IMR-90 (cell line): ENCODE results near the gene COA1. TPM values are rescaled to one million over a fixed set of nuclear protein-coding genes. Genes with fewer than 3 reads are reported as not detected.

Experiments
- ATAC-seq: fragments of 200-7000 bp; cut with Tn5 transposase; 2 replicates; pipeline ENCODE4 v1.9.1; 2020; ENCODE audit warnings: low read depth, mild to moderate bottlenecking, moderate library complexity
- BruUV-seq: library from RNA; stranded (reverse); fragments of 400-500 nt; replicated peaks from 2 replicates; lab custom pipeline; 2021; lab: Mats Ljungman, UMichigan
- CTCF ChIA-PET: fragments of 300-600 bp; formaldehyde crosslinking; extraction: SDS; loops from one replicate; lab custom pipeline; 2021; ENCODE audit warnings: antibody characterized with exemption; lab: Yijun Ruan, JAX
- POLR2A ChIA-PET: fragments of 300-600 bp; sonication (Branson Sonifier 250); formaldehyde crosslinking; loops from one replicate; lab custom pipeline; 2022; ENCODE audit warnings: antibody characterized with exemption; ENCODE audit not compliant: unreplicated experiment; lab: Charles Lee
- DNase-seq: peaks from one replicate; pipeline ENCODE4 v3.0.0; 2013
- H2AFZ ChIP-seq: replicated peaks from 2 replicates; pipeline ENCODE3; 2013; ENCODE audit warnings: low read length, mild to moderate bottlenecking; ENCODE audit not compliant: poor library complexity
- H2AK5ac ChIP-seq: 2 replicates; pipeline ENCODE4 v1.6.1; 2013; ENCODE audit warnings: low read depth, low read length, inconsistent platforms
- H2AK9ac ChIP-seq: replicated peaks from 2 replicates; pipeline ENCODE3; 2013; ENCODE audit warnings: mild to moderate bottlenecking, low read depth, low read length, moderate library complexity; ENCODE audit not compliant: poor library complexity
- H2BK120ac ChIP-seq: 2 replicates; pipeline ENCODE4 v1.6.1; 2013; ENCODE audit warnings: low read depth, low read length, inconsistent platforms
- H2BK15ac ChIP-seq: 3 replicates; pipeline ENCODE4 v1.6.1; 2013; ENCODE audit warnings: low read depth, low read length, inconsistent platforms
- H2BK20ac ChIP-seq: 2 replicates; pipeline ENCODE4 v1.6.1; 2013; ENCODE audit warnings: low read depth, mild to moderate bottlenecking, inconsistent platforms, low read length, moderate library complexity
- H2BK5ac ChIP-seq: 2 replicates; pipeline ENCODE4 v1.6.1; 2013; ENCODE audit warnings: mild to moderate bottlenecking, low read depth, low read length, inconsistent platforms; ENCODE audit not compliant: poor library complexity, severe bottlenecking
- H3K14ac ChIP-seq: replicated peaks from 2 replicates; pipeline ENCODE4 v1.6.1; 2013; ENCODE audit warnings: low read depth, low read length, inconsistent platforms
- H3K18ac ChIP-seq: 2 replicates; pipeline ENCODE4 v1.6.1; 2013; ENCODE audit warnings: low read depth, low read length, control low read depth
- H3K23ac ChIP-seq: 2 replicates; pipeline ENCODE4 v1.6.1; 2013; ENCODE audit warnings: low read depth, low read length, inconsistent platforms
- H3K27ac ChIP-seq: 2 replicates; pipeline ENCODE4 v1.5.1; 2013; ENCODE audit warnings: mild to moderate bottlenecking, control low read depth, low read length; ENCODE audit not compliant: insufficient read depth
- H3K27me3 ChIP-seq: 2 replicates; pipeline ENCODE4 v1.6.1; 2013; ENCODE audit warnings: low read length; ENCODE audit not compliant: control insufficient read depth, insufficient read depth
- H3K36me3 ChIP-seq: 2 replicates; pipeline ENCODE4 v1.6.1; 2013; ENCODE audit warnings: low read length, mixed read lengths; ENCODE audit not compliant: control insufficient read depth, insufficient read depth
- H3K4ac ChIP-seq: 2 replicates; pipeline ENCODE4 v1.6.1; 2013; ENCODE audit warnings: low read depth, low read length, inconsistent platforms
- H3K4me1 ChIP-seq: 2 replicates; pipeline ENCODE4 v1.6.1; 2013; ENCODE audit warnings: low read length, mixed read lengths; ENCODE audit not compliant: control insufficient read depth, insufficient read depth
- H3K4me2 ChIP-seq: 2 replicates; pipeline ENCODE4 v1.6.1; 2013; ENCODE audit warnings: low read depth, mild to moderate bottlenecking, control low read depth, low read length, moderate library complexity
- H3K4me3 ChIP-seq: 2 replicates; pipeline ENCODE4 v1.5.1; 2013; ENCODE audit warnings: low read depth, mild to moderate bottlenecking, control low read depth, low read length, moderate library complexity; ENCODE audit not compliant: insufficient read depth
- H3K56ac ChIP-seq: 2 replicates; pipeline ENCODE4 v1.6.1; 2013; ENCODE audit warnings: low read length, inconsistent platforms; ENCODE audit not compliant: insufficient read depth; ENCODE audit errors: extremely low read depth
- H3K79me1 ChIP-seq, 2 experiments: 2 replicates each; pipeline ENCODE4 v1.6.1; 2013; ENCODE audit warnings: low read length in 2 of 2, inconsistent platforms in 1 of 2, low read depth in 1 of 2
- H3K9ac ChIP-seq: 2 replicates; pipeline ENCODE4 v1.6.1; 2013; ENCODE audit warnings: low read depth, low read length, control low read depth
- H3K9me1 ChIP-seq: 2 replicates; pipeline ENCODE4 v1.6.1; 2013; ENCODE audit warnings: low read length, inconsistent platforms; ENCODE audit not compliant: insufficient read depth
- H3K9me3 ChIP-seq: 2 replicates; pipeline ENCODE4 v1.6.1; 2013; ENCODE audit warnings: low read length; ENCODE audit not compliant: control insufficient read depth, insufficient read depth
- H4K20me1 ChIP-seq: 2 replicates; pipeline ENCODE4 v1.6.1; 2013; ENCODE audit warnings: low read length, inconsistent platforms; ENCODE audit not compliant: insufficient read depth
- H4K5ac ChIP-seq: 2 replicates; pipeline ENCODE4 v1.6.1; 2013; ENCODE audit warnings: mild to moderate bottlenecking, low read depth, low read length, control low read depth
- H4K8ac ChIP-seq, 2 experiments: 2 replicates each; pipeline ENCODE4 v1.6.1; 2013; ENCODE audit warnings: low read depth in 2 of 2, low read length in 2 of 2, control low read depth in 1 of 2, inconsistent platforms in 1 of 2
- H4K91ac ChIP-seq: 2 replicates; pipeline ENCODE4 v1.6.1; 2013; ENCODE audit warnings: low read depth, low read length, inconsistent platforms; ENCODE audit not compliant: insufficient read depth
- BHLHE40 ChIP-seq: fragments of 150-350 bp; IDR thresholded peaks from 2 replicates; pipeline ENCODE4 v1.6.1; 2016; ENCODE audit warnings: mild to moderate bottlenecking, low read depth, low read length
- CEBPB ChIP-seq: IDR thresholded peaks from 2 replicates; pipeline ENCODE4 v1.6.1; 2012; ENCODE audit warnings: low read depth, low read length, improper control_type of control experiment
- CHD1 ChIP-seq: IDR thresholded peaks from 2 replicates; pipeline ENCODE4 v1.6.1; 2012; ENCODE audit warnings: low read depth, low read length, improper control_type of control experiment
- CTCF ChIP-seq: conservative IDR thresholded peaks from 2 replicates; pipeline ENCODE4 v1.5.1; 2012; ENCODE audit warnings: mild to moderate bottlenecking, low read depth, low read length, improper control_type of control experiment
- ELK1 ChIP-seq: fragments of 150-350 bp; IDR thresholded peaks from 2 replicates; pipeline ENCODE4 v1.6.1; 2016; ENCODE audit warnings: low read depth, mild to moderate bottlenecking, low read length, moderate library complexity, borderline replicate concordance
- FOS ChIP-seq: fragments of 150-350 bp; IDR thresholded peaks from 2 replicates; pipeline ENCODE4 v1.6.1; 2016; ENCODE audit warnings: low read depth, low read length
- MAFK ChIP-seq: IDR thresholded peaks from 2 replicates; pipeline ENCODE4 v1.6.1; 2012; ENCODE audit warnings: low read depth, low read length, improper control_type of control experiment
- MAZ ChIP-seq: IDR thresholded peaks from 2 replicates; pipeline ENCODE4 v1.6.1; 2012; ENCODE audit warnings: low read depth, mild to moderate bottlenecking, low read length, improper control_type of control experiment, moderate library complexity, borderline replicate concordance
- MXI1 ChIP-seq: IDR thresholded peaks from 2 replicates; pipeline ENCODE4 v1.6.1; 2012; ENCODE audit warnings: low read depth, mild to moderate bottlenecking, low read length, moderate library complexity, borderline replicate concordance
- NFE2L2 ChIP-seq: fragments of 150-350 bp; IDR thresholded peaks from 2 replicates; pipeline ENCODE4 v1.6.1; 2016; ENCODE audit warnings: low read depth, mild to moderate bottlenecking, low read length
- POLR2A ChIP-seq: IDR thresholded peaks from 2 replicates; pipeline ENCODE4 v1.6.1; 2012; ENCODE audit warnings: mild to moderate bottlenecking, low read depth, low read length
- RAD21 ChIP-seq: IDR thresholded peaks from 2 replicates; pipeline ENCODE4 v1.6.1; 2012; ENCODE audit warnings: low read length, improper control_type of control experiment
- RCOR1 ChIP-seq: IDR thresholded peaks from 2 replicates; pipeline ENCODE4 v1.6.1; 2012; ENCODE audit warnings: mild to moderate bottlenecking, low read length, improper control_type of control experiment; ENCODE audit not compliant: insufficient replicate concordance
- RFX5 ChIP-seq: IDR thresholded peaks from 2 replicates; pipeline ENCODE4 v1.8.0; 2012; ENCODE audit warnings: low read depth, mild to moderate bottlenecking, low read length, moderate library complexity
- SMC3 ChIP-seq: fragments of 150-350 bp; IDR thresholded peaks from 2 replicates; pipeline ENCODE4 v1.6.1; 2016; ENCODE audit warnings: low read depth, mild to moderate bottlenecking, antibody characterized with exemption, low read length, moderate library complexity
- USF2 ChIP-seq: fragments of 150-350 bp; IDR thresholded peaks from 2 replicates; pipeline ENCODE4 v1.6.1; 2017; ENCODE audit warnings: mild to moderate bottlenecking, antibody characterized with exemption, low read length, low read depth
- WGBS, 2 experiments: methylation state at CpG; one replicate each; pipeline versions ENCODE4 v1.1.5 to v1.1.7; 2013; ENCODE audit warnings: missing lambda C conversion rate in 2 of 2; ENCODE audit not compliant: insufficient read length in 1 of 2; ENCODE audit errors: extremely low coverage in 2 of 2; 5-methylcytosine and 5-hydroxymethylcytosine counted together
- dilution Hi-C: fragments of 300-500 bp; cut with HindIII; formaldehyde crosslinking; loops from one replicate; pipeline ENCODE4 v1.14.3; 2018; ENCODE audit warnings: low sequenced_read_pairs; ENCODE audit not compliant: unreplicated experiment
- in situ Hi-C: fragments of 300-500 bp; cut with MboI; formaldehyde crosslinking; loops from 3 replicates; pipeline ENCODE4 v1.14.3; 2019; ENCODE audit warnings: low sequenced_read_pairs, inconsistent platforms, mixed read lengths
- intact Hi-C: fragments of 100-400 bp; cut with micrococcal nuclease; formaldehyde crosslinking; loops from 2 replicates; pipeline ENCODE4 v1.10.0; 2022
- polyA plus RNA-seq, 3 experiments: library from polyadenylated mRNA; depleted of rRNA; stranded (reverse); fragments of >200 nt; gene quantifications; 2 replicates each; pipeline ENCODE4 v1.2.3, GENCODE V29; 2012; ENCODE audit warnings: low replicate concordance in 1 of 3
- total RNA-seq: library from RNA; depleted of rRNA; stranded (reverse); fragments of >200 nt; gene quantifications from 2 replicates; pipeline ENCODE4 v1.2.3, GENCODE V29; 2012

Gene COA1
- total and polyA plus RNA-seq, 2 of the 4 experiments (the other 2 are of a cell fraction): 34.2 to 59.5 TPM

DNA sequence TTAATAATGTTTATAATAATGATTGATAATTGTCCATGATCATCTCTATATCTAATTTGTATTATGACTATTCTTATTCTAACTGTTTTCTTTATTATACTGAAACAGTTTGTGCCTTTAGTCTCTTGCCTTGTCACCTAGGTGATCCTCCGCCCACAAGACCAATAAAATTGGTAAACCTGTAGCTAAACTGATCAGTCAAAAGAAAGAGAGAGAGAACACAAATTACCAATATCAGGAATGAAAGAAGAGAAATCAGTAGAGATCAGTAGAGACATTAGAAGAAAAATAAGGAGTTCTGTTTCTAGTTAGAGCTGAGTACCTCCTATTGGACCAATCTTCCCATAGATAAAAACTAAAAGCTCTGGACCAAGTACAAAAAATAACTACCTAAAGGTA lies 6.1 kb upstream of the COA1 start:
- no peak overlapping the region for H4K91ac ChIP-seq
- H2BK5ac ChIP-seq: no peak overlapping the region
- H3K23ac ChIP-seq: no peak overlapping the region
- CTCF ChIA-PET: no interaction called here
- peaks cover 4% of the 10 kb centered on the region; the same call in 1 of the 2 replicates for H3K27me3 ChIP-seq
- POLR2A ChIA-PET: no interaction called here
- H2BK120ac ChIP-seq: no peak overlapping the region
- H3K14ac ChIP-seq: no peak overlapping the region
- no peak overlapping the region for H2AK5ac ChIP-seq
- H3K4me2 ChIP-seq: no peak overlapping the region
- no peak overlapping the region for H3K18ac ChIP-seq
- H3K27ac ChIP-seq: no peak overlapping the region
- in situ Hi-C loops: no loop called here
- H3K9me1 ChIP-seq: no peaks in the 10 kb centered on the region
- no peak overlapping the region for H2BK15ac ChIP-seq
- WGBS, 2 experiments: no CpG with 5 or more reads among the region's 1 CpG
- H4K8ac ChIP-seq: no peak overlapping the region
- no peak for ATAC-seq
- H3K4me1 ChIP-seq: 0 out of 2 replicates have a peak, but pooled peaks cover 1% of the 10 kb centered on the region
- no peak overlapping the region for H3K4me3 ChIP-seq
- no peak overlapping the region for H4K5ac ChIP-seq
- intact Hi-C loops: no loop called here
- no peak overlapping the region for H3K56ac ChIP-seq
- dilution Hi-C loops: no loop called here
- H3K9me3 ChIP-seq: no peaks in the 10 kb centered on the region
- H3K4ac ChIP-seq: no peak overlapping the region
- DNase-seq: no peak
- H2AFZ ChIP-seq: no peak overlapping the region
- H2AK9ac ChIP-seq: no peak overlapping the region
- H4K20me1 ChIP-seq: no peaks in the 10 kb centered on the region
- TF ChIP-seq RFX5 (no peak), CTCF (no peak), RCOR1 (no peak), SMC3 (no peak), FOS (no peak), MXI1 (no peak), CHD1 (no peak), ELK1 (no peak), MAZ (no peak), BHLHE40 (no peak), RAD21 (no peak), USF2 (no peak), MAFK (no peak), CEBPB (no peak), POLR2A (no peak), NFE2L2 (no peak)
- H3K36me3 ChIP-seq: no peaks in the 10 kb centered on the region
- no peak overlapping the region for H3K9ac ChIP-seq
- no peak overlapping the region for H2BK20ac ChIP-seq
- BruUV-seq: no TSS peak
- H3K79me1 ChIP-seq: no peaks in the 10 kb centered on the region
